ENCODE measurements around the gene CCDC93. TPM values are rescaled to one million over a fixed set of nuclear protein-coding genes. Genes with fewer than 3 reads are reported as not detected.

Gene CCDC93
- total RNA-seq, 5 donors from 2014 or later (not counting 1 experiment from before 2014, with no cell fraction given) = 47.8 to 55.3 (median 50.5) TPM

DNA sequence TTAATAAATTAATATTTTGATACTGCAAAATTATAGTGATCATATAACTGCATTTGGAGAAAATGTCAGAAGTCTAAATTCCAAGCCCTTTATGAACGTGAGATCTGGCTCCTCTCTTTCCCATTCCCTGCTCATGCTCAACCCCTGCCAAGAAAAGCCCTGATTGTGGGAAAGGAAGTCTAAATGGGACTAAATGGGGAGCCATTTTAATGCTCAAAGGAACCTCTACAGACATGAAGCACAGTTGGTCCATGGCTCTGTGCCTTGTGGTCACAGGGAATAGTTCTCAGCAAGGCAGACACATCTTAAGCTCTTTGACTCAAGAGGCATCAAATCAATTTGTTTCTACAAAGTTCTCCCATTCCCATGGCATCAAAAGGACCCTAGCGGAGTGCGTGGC, 45.1 kb upstream of the CCDC93 start:
- H3K27ac Mint-ChIP-seq = no peak overlapping the region
- Histone ChIP-seq H3K4me1 (ENCODE audit: control insufficient read depth in 1 of 2, extremely low read depth in 1 of 2, insufficient read depth in 2 of 2, low read length in 2 of 2) (peaks cover 0 to 10% of the 10 kb centered on the region in 2 experiments), H3K4me3 (ENCODE audit: control insufficient read depth in 1 of 2, extremely low read depth in 1 of 2, low read length in 1 of 2) (no peak overlapping the region), H3K36me3 (ENCODE audit: control insufficient read depth in 2 of 2, extremely low read depth in 1 of 2, insufficient read depth in 1 of 2, low read length in 1 of 2) (no peaks in the 10 kb centered on the region), H3K27ac (ENCODE audit: low read length) (no peak overlapping the region), H3K27me3 (replicated peaks in 1 of 2; ENCODE audit: control insufficient read depth in 2 of 2, extremely low read depth in 1 of 2, insufficient read depth in 2 of 2, low read length in 1 of 2) (peaks cover 0 to 11% of the 10 kb centered on the region in 2 experiments), H3K9me3 (no peaks in the 10 kb centered on the region)
- H3K4me3 Mint-ChIP-seq = no peak overlapping the region
- ATAC-seq (replicated peaks in 1 of 4) (no peak), DNase-seq (no peak)
- peaks cover 23 to 45% of the 10 kb centered on the region in 2 donors for H3K27me3 Mint-ChIP-seq
- ChIA-PET CTCF (interaction anchor here in 1 of 2 donors (0.6 kb wide), 1 partner anchor 54 kb away, joined by 3 read pairs; no protein-coding TSS in a partner anchor), POLR2A (interaction anchor here in 1 of 2 donors (0.5 kb wide), 1 partner anchor 1011 kb away, joined by 3 read pairs; no protein-coding TSS in a partner anchor)
- H3K4me1 Mint-ChIP-seq = peaks cover 5 to 9% (median 6%) of the 10 kb centered on the region in 3 donors
- H3K9me3 Mint-ChIP-seq = no peaks in the 10 kb centered on the region
- no peaks in the 10 kb centered on the region for H3K36me3 Mint-ChIP-seq
- WGBS (ENCODE audit: insufficient coverage) = no CpG with 5 or more reads among the region's 3 CpGs

DNA sequence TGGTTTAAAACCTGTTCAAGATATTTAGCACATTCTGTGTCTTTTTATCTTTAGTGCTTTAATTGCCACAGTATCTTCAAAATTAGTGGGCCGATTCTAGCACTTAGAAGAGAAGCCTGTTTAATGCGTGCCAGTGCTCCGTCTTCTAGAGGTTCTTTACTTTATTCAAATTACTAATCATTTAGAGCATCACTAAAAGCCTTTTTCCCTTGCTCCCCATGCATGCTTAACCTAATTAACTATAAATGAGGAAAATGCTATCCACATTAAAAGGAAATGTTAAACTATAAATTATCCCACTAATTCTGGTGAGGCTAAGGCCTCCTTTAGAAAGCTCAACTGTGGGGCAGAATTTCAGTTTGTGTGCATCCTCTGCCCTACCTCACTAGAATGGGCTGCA, 42.9 kb upstream of the CCDC93 start:
- no peak for ATAC-seq (replicated peaks in 1 of 4)
- H3K27ac ChIP-seq (ENCODE audit: low read length) = no peak overlapping the region
- H3K27me3 ChIP-seq (replicated peaks in 1 of 2; ENCODE audit: control insufficient read depth in 2 of 2, extremely low read depth in 1 of 2, insufficient read depth in 2 of 2, low read length in 1 of 2) = peaks cover 0 to 14% of the 10 kb centered on the region in 2 experiments
- Mint-ChIP-seq H3K36me3 (no peaks in the 10 kb centered on the region), H3K4me3 (no peak overlapping the region), H3K9me3 (no peaks in the 10 kb centered on the region), H3K4me1 (peaks cover 5 to 9% (median 6%) of the 10 kb centered on the region in 3 donors), H3K27ac (no peak overlapping the region), H3K27me3 (peaks cover 22 to 49% of the 10 kb centered on the region in 2 donors)
- WGBS (ENCODE audit: insufficient coverage) = no CpG with 5 or more reads among the region's 3 CpGs
- ChIA-PET POLR2A (no interaction called here), CTCF (interaction anchor here (0.9 to 1.1 kb wide), 2 partner anchors 10 to 24 kb away, joined by 3 read pairs; no protein-coding TSS in a partner anchor)
- DNase-seq = no peak
- no peak overlapping the region for H3K4me3 ChIP-seq (ENCODE audit: control insufficient read depth in 1 of 2, extremely low read depth in 1 of 2, low read length in 1 of 2)
- H3K9me3 ChIP-seq = no peaks in the 10 kb centered on the region
- H3K36me3 ChIP-seq (ENCODE audit: control insufficient read depth in 2 of 2, extremely low read depth in 1 of 2, insufficient read depth in 1 of 2, low read length in 1 of 2) = no peaks in the 10 kb centered on the region
- H3K4me1 ChIP-seq (ENCODE audit: control insufficient read depth in 1 of 2, extremely low read depth in 1 of 2, insufficient read depth in 2 of 2, low read length in 2 of 2) = peaks cover 0 to 10% of the 10 kb centered on the region in 2 experiments

DNA sequence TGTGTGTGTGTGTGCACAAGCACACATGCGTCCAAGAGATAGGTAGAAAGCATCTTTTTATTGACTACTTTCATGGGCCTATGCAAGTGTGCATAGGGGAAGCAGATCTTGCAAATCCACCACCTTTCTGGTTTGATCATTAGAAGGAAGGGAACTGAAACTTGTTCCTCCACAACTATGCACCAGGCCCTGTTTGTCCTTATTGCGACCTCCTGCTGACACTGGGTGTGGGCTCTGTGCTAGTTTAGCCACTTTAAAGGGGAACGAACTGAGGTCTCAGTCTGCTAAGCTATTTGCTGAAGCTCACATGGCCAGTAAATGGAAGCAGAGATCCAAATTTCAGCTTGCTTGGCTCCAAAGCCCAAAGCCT, 42.3 kb upstream of the CCDC93 start:
- Mint-ChIP-seq H3K27ac (no peak overlapping the region), H3K36me3 (no peaks in the 10 kb centered on the region), H3K4me1 (peaks cover 5 to 6% (median 6%) of the 10 kb centered on the region in 3 donors), H3K27me3 (peaks cover 23 to 49% of the 10 kb centered on the region in 2 donors), H3K4me3 (no peak overlapping the region), H3K9me3 (no peaks in the 10 kb centered on the region)
- peak in 1 of 35 experiments; percentile 16 for DNase-seq
- Histone ChIP-seq H3K36me3 (ENCODE audit: control insufficient read depth in 2 of 2, extremely low read depth in 1 of 2, insufficient read depth in 1 of 2, low read length in 1 of 2) (no peaks in the 10 kb centered on the region), H3K27me3 (replicated peaks in 1 of 2; ENCODE audit: control insufficient read depth in 2 of 2, extremely low read depth in 1 of 2, insufficient read depth in 2 of 2, low read length in 1 of 2) (peaks cover 0 to 14% of the 10 kb centered on the region in 2 experiments), H3K4me3 (ENCODE audit: control insufficient read depth in 1 of 2, extremely low read depth in 1 of 2, low read length in 1 of 2) (no peak overlapping the region), H3K9me3 (no peaks in the 10 kb centered on the region), H3K4me1 (ENCODE audit: control insufficient read depth in 1 of 2, extremely low read depth in 1 of 2, insufficient read depth in 2 of 2, low read length in 2 of 2) (peaks cover 0 to 10% of the 10 kb centered on the region in 2 experiments), H3K27ac (ENCODE audit: low read length) (no peak overlapping the region)
- POLR2A ChIA-PET = no interaction called here
- CTCF ChIA-PET = interaction anchor here (0.9 to 1.1 kb wide), 2 partner anchors 9 to 23 kb away, joined by 3 read pairs; no protein-coding TSS in a partner anchor
- 86% methylated on average over 2 of the region's 3 CpGs for WGBS (ENCODE audit: insufficient coverage)
- no peak for ATAC-seq (replicated peaks in 1 of 4)

GRCh38 chr2:118055512-118056164, 41.8 kb upstream of the CCDC93 start:
- Histone ChIP-seq H3K27me3 (replicated peaks in 1 of 2; ENCODE audit: control insufficient read depth in 2 of 2, extremely low read depth in 1 of 2, insufficient read depth in 2 of 2, low read length in 1 of 2) (peaks cover 0 to 10% of the 10 kb centered on the region in 2 experiments), H3K27ac (ENCODE audit: low read length) (no peak overlapping the region), H3K36me3 (ENCODE audit: control insufficient read depth in 2 of 2, extremely low read depth in 1 of 2, insufficient read depth in 1 of 2, low read length in 1 of 2) (no peaks in the 10 kb centered on the region), H3K4me3 (ENCODE audit: control insufficient read depth in 1 of 2, extremely low read depth in 1 of 2, low read length in 1 of 2) (no peak overlapping the region), H3K4me1 (ENCODE audit: control insufficient read depth in 1 of 2, extremely low read depth in 1 of 2, insufficient read depth in 2 of 2, low read length in 2 of 2) (peaks cover 0 to 9% of the 10 kb centered on the region in 2 experiments), H3K9me3 (no peaks in the 10 kb centered on the region)
- ATAC-seq (replicated peaks in 1 of 4) = no peak
- POLR2A ChIA-PET = no interaction called here
- CTCF ChIA-PET = interaction anchor here in 1 of 2 donors (0.9 kb wide), 1 partner anchor 9 kb away, joined by 3 read pairs; no protein-coding TSS in a partner anchor
- Mint-ChIP-seq H3K9me3 (no peaks in the 10 kb centered on the region), H3K4me1 (peaks cover 5 to 6% (median 6%) of the 10 kb centered on the region in 3 donors), H3K27me3 (peaks cover 28 to 53% of the 10 kb centered on the region in 2 donors), H3K27ac (no peak overlapping the region), H3K4me3 (no peak overlapping the region), H3K36me3 (no peaks in the 10 kb centered on the region)
- WGBS (ENCODE audit: insufficient coverage) = 50% methylated on average over 3 of the region's 10 CpGs
- no peak for DNase-seq

DNA sequence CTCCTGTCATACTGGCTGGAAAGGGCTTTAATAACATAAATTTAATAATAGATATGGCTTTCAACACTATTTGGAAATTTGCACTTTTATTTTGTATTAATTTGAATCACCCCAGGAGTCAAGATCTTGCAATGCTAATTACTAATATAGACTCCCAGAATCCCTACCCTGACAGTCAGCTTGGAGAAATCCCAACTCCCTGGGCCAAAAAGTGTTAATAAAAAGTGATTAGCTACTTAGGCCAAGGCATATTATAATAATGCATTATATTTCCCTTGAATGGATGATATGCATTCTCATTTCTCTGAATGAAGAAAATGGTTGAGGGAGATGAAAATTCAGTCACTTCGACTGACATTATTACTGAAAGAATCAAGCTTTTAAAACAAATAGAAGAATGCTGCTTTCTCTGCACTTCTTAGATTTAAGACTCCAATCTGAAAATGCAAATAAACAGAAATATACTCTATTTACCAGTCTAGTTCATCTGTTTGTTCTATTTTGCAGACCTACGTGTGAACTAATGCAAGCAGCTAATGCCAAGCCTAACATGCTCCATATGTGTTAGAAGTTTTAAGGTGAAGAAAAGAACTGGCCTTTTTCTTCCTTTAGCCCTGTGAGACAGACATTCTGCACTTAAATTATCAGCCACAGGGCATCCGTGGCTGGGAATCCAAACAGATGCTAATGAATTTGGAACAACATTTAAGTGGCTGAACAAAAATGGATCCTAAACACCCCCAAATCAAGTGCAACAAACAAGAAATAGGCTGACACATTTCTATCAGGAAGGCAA, 40.5 kb upstream of the CCDC93 start:
- no peak overlapping the region for H3K27ac Mint-ChIP-seq
- H3K4me3 Mint-ChIP-seq = no peak overlapping the region
- ChIA-PET CTCF (interaction anchor here (0.7 to 0.8 kb wide), 2 partner anchors 39 to 51 kb away, joined by 3 read pairs; no protein-coding TSS in a partner anchor), POLR2A (no interaction called here)
- Histone ChIP-seq H3K36me3 (ENCODE audit: control insufficient read depth in 2 of 2, extremely low read depth in 1 of 2, insufficient read depth in 1 of 2, low read length in 1 of 2) (no peaks in the 10 kb centered on the region), H3K27me3 (replicated peaks in 1 of 2; ENCODE audit: control insufficient read depth in 2 of 2, extremely low read depth in 1 of 2, insufficient read depth in 2 of 2, low read length in 1 of 2) (peaks cover 0 to 12% of the 10 kb centered on the region in 2 experiments), H3K9me3 (no peaks in the 10 kb centered on the region), H3K27ac (ENCODE audit: low read length) (no peak overlapping the region), H3K4me3 (ENCODE audit: control insufficient read depth in 1 of 2, extremely low read depth in 1 of 2, low read length in 1 of 2) (no peak overlapping the region), H3K4me1 (ENCODE audit: control insufficient read depth in 1 of 2, extremely low read depth in 1 of 2, insufficient read depth in 2 of 2, low read length in 2 of 2) (no peaks in the 10 kb centered on the region)
- WGBS (ENCODE audit: insufficient coverage) = 80% methylated on average over 1 of the region's 3 CpGs
- DNase-seq = no peak
- H3K4me1 Mint-ChIP-seq = peaks cover 0 to 2% (median 0%) of the 10 kb centered on the region in 3 donors
- H3K36me3 Mint-ChIP-seq = no peaks in the 10 kb centered on the region
- H3K27me3 Mint-ChIP-seq = peaks cover 29 to 61% of the 10 kb centered on the region in 2 donors
- H3K9me3 Mint-ChIP-seq = no peaks in the 10 kb centered on the region
- ATAC-seq (replicated peaks in 1 of 4) = no peak

DNA sequence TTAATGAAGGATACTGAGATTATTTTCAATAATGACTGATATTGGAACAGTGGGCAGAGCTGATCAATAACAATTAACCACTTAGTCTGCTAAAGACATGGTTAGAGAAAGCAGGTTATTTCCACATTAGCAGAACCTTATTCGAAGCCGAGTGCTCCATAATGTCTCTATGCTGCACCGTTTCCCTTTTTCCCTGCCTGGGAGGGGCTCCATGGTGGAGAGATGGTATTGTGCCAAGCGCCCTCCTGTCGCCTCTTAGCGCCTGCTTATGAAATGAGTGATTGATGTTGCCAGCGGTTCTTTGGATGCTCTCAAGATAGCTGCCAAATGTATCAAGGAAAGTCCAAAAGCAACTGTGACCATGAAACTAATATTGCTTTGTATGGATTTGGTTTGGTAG, 39.8 kb upstream of the CCDC93 start:
- H3K27ac Mint-ChIP-seq = no peak overlapping the region
- Histone ChIP-seq H3K4me1 (ENCODE audit: control insufficient read depth in 1 of 2, extremely low read depth in 1 of 2, insufficient read depth in 2 of 2, low read length in 2 of 2) (no peaks in the 10 kb centered on the region), H3K9me3 (no peaks in the 10 kb centered on the region), H3K27me3 (replicated peaks in 1 of 2; ENCODE audit: control insufficient read depth in 2 of 2, extremely low read depth in 1 of 2, insufficient read depth in 2 of 2, low read length in 1 of 2) (peaks cover 0 to 12% of the 10 kb centered on the region in 2 experiments), H3K36me3 (ENCODE audit: control insufficient read depth in 2 of 2, extremely low read depth in 1 of 2, insufficient read depth in 1 of 2, low read length in 1 of 2) (no peaks in the 10 kb centered on the region), H3K27ac (ENCODE audit: low read length) (no peak overlapping the region), H3K4me3 (ENCODE audit: control insufficient read depth in 1 of 2, extremely low read depth in 1 of 2, low read length in 1 of 2) (no peak overlapping the region)
- H3K4me3 Mint-ChIP-seq = no peak overlapping the region
- H3K9me3 Mint-ChIP-seq = no peaks in the 10 kb centered on the region
- 86% methylated on average over 6 of the region's 7 CpGs for WGBS (ENCODE audit: insufficient coverage)
- ChIA-PET POLR2A (no interaction called here), CTCF (interaction anchor here in 1 of 2 donors (0.8 kb wide), 1 partner anchor 50 kb away, joined by 3 read pairs; no protein-coding TSS in a partner anchor)
- ATAC-seq (replicated peaks in 1 of 4) (no peak), DNase-seq (no peak)
- H3K36me3 Mint-ChIP-seq = no peaks in the 10 kb centered on the region
- peaks cover 31 to 64% of the 10 kb centered on the region in 2 donors for H3K27me3 Mint-ChIP-seq
- peaks cover 0 to 2% (median 0%) of the 10 kb centered on the region in 3 donors for H3K4me1 Mint-ChIP-seq

Measured in T-cell (primary cell).